A172 (cell line): ENCODE results near the gene SNRNP200. TPM values are rescaled to one million over a fixed set of nuclear protein-coding genes. Genes with fewer than 3 reads are reported as not detected.
"Not testable (repeated sequence)": the region's sequence is repeated elsewhere in the genome, so short reads cannot be mapped to it uniquely, and the experiment has no call there.

Source experiments
- DNase-seq: peaks from one replicate; pipeline ENCODE4 v3.0.0-alpha.2; 2015; ENCODE audit warnings: low spot score
- total RNA-seq: library from RNA; depleted of rRNA; stranded (reverse); fragments of >200 nt; shearing (Covaris generic); gene quantifications from 2 replicates; pipeline ENCODE4 v1.2.3, GENCODE V29; 2014

SNRNP200 gene
- total RNA-seq, 1 experiment from 2014 or later = 38.5 TPM

DNA sequence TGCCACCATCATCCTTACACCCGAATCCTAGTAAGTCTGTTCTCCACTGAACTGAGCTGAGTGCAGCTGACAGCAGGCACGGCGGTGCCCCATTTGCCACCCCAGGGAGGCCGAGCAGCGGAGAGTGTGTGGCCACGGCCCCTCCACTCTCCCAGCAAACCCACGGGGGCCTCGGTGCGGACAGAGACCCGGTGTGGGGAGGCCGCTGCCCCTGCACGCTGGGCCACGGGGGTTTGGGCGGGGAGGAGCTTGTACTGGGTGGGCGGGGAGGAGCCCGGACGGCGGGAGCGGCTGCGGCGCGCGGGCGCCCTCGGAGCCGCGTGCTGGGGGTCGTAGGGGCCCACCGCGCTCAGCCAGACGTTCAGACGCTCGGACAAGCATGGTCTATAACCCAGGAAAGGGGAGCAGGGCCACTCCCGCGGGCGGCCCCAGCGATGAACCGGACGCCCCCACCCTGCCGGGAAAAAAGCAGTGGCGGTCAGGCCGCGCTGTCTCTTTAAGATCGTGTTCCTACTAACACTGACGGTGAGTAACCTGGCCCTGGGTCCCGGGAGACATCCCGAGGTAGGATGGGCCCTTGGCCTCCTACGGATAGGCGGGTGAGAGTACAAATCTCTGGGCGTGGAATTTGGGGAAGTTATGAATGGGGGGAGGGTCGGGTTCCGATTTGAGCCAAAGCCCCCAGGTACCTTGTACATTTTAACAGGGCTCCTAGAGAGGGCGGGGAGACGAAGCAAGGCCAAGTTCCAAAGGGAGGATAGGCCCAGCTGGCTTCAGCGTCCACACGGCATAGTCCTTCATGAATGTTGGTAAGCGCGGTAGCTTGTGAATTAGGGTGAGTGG lies 19.9 kb upstream of the SNRNP200 start, which contains the start of gene ITPRIPL1:
TSS of gene ITPRIPL1 (plus strand) at position 277 of the 843 bp plus-strand sequence. CDS start at position 800, 523 bp downstream.
- no peak for DNase-seq

GRCh38 chr2:96324721-96325040 lies 19.3 kb upstream of the SNRNP200 start:
- DNase-seq = no peak

GRCh38 chr2:96323849-96324248 lies 18.5 kb upstream of the SNRNP200 start:
- DNase-seq = no peak

DNA sequence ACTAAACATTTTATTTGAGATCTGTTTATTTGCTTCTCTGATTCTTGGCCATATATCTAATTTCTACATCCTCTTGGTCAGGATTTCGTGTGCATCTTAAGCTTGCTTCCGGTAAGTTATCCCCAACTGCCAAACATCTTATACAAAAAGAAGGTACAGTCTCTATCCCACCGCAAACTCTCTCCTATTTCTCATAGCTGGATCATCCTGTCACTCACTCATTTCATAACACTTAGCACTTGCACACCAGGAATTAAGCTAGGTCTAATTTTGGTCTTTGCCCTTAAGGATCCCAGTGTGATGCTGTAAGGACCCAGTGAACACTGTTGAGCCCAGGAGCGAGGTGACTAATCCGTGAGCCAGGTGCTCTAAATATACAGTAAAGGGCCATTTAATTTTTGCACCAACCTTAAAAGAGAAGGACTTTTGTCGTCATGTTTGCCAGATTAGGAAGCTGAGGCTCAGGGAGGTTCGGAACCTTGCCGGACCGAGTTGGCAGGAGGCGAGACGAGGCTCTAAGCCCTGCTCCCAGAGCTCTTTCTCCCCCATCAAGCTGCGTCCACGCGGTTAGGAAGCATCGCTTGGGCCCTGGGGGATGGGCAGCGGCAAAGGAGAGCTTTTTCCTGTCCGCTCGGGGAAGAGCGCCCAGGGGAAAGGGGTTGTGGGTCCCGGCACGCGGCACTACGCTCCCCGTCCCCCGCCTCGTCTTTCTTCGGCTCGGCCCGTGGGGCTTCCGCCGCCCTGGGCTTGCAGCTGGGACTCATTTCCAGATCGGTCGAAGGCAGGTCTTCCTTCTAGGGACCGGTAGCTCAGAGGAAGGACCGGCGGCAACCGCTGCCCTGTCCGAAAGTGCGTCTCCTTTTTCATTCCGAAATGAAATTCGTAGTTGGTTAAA lies 15.6 kb upstream of the SNRNP200 start:
- peak; percentile 23 for DNase-seq

DNA sequence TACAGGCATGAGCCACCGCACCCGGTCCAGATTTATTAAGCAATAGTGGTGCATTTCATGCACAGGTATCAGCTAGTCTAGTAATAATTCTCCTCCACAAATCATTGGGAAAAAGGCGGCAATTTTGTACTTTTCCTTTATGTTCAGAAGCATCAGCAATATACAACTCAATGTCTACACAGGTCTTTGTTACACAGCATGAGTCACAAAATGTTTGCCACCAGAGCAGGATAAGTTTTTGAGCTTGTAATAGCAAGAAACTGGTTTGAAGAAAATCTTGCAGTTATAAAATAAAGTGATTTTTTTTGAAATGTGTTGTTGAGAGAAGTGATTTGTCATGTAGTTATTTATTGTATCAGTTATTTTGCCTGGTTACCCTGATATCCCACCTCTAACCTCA lies 15.0 kb upstream of the SNRNP200 start:
- DNase-seq = no peak

- no peak for DNase-seq
These were observed 14.1 kb upstream of the SNRNP200 start for GRCh38 chr2:96319396-96319795.

GRCh38 chr2:96318723-96319122 lies 13.4 kb upstream of the SNRNP200 start:
- no peak for DNase-seq

- DNase-seq = no peak
These were observed 12.2 kb upstream of the SNRNP200 start for GRCh38 chr2:96317584-96317997.

DNA sequence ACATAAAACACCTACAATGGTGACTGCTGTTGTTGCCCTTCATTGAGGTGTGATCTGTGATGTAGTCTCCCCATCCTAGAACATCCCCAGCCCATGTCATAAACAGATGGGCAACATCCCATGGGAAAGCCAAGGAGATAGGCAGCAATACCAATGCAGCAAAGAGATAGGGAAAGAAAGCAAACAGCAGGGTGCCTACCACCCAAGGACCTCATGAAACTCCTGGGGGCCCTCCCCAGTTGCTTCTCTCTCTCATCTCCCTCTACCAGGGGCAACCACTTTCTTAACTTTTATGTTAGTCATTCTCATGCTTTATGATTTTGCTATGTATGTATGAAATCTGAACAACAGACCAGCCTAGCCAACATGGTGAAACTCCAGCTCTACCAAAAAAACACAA lies 11.7 kb upstream of the SNRNP200 start:
- no peak for DNase-seq

DNA sequence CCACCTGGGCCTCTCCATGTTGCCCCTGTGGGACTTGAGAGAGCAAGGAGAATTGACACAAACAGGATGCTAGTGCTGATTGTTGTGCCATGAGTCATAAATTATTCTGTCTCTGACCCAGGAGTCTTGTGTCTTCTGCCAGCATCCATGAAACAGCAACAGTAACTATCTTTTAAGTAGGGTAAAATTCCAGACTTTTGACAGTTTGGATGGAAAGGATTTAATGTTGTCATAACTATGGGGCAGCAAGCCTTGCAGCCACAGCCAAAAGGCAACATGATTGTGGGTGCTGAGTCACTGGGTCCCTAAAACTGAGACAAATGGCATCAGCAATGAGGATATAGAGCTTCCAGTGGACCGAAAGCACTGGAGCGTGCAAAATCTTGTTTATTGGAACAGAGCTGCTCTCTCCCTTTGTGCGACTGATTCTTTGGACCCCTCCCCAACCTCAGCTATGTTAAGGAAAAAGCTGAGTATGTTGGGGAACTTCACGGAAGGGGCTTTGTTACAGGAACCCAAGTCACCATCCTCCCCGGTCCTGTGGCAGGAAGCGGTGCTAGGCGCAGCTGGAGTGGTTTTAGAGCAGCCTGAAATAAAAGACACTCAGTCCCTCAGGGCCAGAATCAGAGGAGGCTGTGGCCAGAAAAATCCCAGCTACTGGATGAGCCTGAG lies 10.2 kb upstream of the SNRNP200 start:
- DNase-seq = peak; percentile 88

DNA sequence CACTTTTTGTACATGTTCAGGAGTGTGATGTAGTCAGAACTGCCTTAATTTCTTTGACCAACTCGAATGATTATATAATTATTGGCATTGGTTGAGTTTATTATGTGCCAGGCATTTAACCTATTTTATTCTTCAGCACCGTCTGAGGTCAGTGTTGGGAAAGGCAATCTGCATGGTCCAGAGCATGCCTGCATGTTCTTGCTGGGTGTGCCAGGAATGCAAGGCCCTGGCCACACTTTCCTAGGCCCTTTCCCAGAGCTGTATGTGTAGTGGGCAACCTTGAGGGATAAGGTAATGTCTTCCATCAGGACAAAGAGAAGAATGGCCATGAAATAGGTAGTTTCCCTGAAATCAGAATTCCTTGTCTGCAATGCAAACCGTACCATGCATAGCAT lies 9.7 kb upstream of the SNRNP200 start:
- no peak for DNase-seq

GRCh38 chr2:96308248-96308647 lies 2.9 kb upstream of the SNRNP200 start:
- DNase-seq = no peak

DNA sequence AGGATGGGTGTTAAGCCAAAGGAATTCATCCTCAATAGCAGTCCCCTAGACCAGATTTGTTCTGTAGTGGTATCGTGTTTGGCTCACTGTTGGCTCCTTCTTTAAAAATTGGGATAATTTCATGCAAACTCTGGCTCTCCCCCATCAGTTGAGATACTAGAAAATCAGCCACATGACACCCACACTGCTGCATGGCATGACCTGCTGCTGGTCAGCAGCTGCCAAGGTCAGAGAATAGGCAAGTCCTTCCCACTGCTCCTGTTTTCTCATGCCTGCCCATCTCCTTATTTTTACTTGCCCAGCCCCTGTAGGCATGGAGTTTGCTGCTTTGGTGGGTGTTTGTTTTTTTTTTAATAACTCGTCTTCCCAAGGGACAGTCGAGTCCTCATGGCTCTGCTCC lies 1.0 kb upstream of the SNRNP200 start:
- no peak for DNase-seq

DNA sequence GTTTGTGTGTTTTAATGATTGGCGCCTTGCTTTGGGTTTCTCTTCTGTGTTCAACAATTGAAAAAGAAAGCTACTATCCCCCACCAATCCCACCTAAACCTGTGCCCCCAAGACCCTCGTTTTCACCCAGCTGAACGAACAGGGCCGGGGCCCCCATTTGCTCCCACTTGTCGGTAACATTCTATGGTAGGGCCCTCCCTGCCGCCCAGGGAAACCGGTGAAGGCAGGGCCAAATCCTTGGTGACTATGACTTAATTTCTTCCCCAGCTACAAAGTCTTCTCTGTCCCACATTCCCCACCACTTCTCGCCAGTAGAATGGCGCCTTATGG lies 598 bp upstream of the SNRNP200 start:
- DNase-seq = no peak

DNA sequence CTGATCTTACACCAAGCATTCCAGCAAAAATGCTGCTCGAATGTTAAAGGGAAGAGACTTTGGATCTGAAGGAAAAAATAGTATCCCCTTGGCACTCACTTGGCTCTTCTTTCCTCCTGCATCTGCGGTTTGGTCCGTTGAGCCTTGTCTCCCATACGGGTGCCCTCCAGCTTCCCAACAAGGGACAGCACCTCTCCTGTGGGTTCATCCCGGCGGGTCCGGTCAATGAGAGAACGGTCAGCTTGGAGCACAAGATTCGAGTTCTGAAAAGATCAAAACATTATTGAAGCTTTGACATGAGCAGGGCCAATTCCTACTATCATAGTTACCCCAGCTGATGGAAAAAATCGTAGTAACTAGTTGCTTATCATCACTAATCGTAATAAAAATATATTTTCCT lies 740 bp downstream of the SNRNP200 start:
- no peak for DNase-seq

GRCh38 chr2:96301865-96302264 lies 3.5 kb downstream of the SNRNP200 start:
- DNase-seq = no peak

- DNase-seq = no peak
These were observed 8.4 kb downstream of the SNRNP200 start for GRCh38 chr2:96296925-96297324.

- not testable (repeated sequence) for DNase-seq
These were observed 11.1 kb downstream of the SNRNP200 start for GRCh38 chr2:96294271-96294670.

DNA sequence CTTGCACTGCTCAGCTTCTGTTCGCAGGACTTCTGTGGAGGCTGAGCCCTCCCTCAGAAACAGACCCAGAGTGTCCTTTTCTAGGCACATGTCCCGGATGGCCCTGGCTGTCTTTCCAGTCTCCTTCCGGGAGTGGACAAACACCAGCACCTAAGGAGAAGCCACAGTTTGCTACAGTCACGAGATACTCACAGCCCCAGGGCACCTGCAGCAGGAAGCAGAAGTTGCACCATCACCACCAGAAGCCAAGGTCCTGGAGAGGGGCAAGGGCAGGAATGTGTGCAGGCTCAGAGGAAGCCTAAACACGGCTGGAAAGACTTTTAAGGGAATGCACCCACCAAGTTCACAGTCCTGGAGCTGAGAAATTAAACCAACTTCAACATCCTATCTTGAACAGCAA lies 13.6 kb downstream of the SNRNP200 start:
- DNase-seq = no peak

DNA sequence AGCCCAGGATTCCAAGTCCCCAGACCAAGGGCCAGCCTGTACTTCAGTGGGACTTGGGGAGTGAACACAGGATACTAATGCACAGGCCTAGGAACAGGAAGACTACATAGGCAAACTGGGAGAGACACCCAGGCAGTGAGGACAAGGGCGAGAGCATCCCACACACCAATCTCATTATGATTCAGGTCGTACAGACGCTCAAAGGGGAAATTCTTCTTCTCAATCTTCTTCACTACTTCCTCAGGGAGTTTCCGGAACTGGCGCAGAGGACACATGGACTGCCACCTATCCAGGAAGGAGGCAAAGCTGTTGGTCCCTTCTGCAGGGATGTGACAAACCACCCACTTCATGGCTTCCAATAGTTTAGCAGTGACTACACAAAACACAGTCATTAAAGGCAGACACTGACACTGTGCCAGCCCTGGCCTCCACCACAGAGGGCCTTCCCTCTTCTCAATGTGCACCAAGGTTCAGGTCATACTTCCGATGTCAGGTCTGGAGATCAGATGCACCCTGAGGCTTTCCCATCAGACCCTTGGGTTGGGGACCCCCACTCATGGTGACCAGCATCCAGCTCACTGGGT lies 18.0 kb downstream of the SNRNP200 start:
- no peak for DNase-seq

DNA sequence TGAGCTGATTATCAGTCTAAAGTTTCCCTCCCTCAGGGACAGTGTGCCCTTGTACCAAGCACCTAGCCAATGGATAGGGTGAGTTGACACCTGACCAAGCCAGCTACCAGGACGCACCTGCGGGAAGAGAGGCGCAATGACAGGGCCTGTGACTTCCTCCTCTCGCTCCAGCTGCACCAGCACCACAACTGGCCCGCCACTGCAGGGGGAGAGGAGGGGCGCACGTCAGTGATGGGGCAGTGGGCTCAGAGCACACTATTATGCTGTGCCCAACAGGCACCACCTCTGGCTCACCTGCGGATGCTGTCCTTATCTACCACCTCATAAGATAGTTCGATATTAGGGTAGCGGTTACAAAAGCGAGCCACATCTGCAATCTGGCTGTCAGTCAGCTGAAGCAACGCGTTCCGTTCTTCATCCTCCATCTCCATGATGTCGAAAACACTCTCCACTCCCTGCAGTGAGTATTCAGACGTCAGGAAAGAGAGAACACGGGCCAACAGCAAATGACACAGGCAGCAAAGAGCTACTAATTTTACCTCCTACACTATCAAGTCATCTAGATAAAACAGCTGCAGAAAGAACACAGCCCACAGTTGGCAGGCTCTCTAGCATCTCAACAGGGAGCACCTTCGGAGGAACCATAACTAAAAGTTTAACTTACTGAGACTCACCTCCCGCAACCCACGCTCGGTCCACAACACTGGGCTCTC lies 28.4 kb downstream of the SNRNP200 start:
- DNase-seq = no peak
